Smooth muscle cell (in vitro differentiated cells): Measurements from ENCODE around the gene B4GALNT3. TPM values are rescaled to one million over a fixed set of nuclear protein-coding genes. Genes with fewer than 3 reads are reported as not detected.

ENCODE experiments used
- DNase-seq: peaks from one replicate; lab custom pipeline; 2025; ENCODE audit not compliant: unreplicated experiment; lab: John Stamatoyannopoulos, UW
- H2AFZ ChIP-seq: fragments of 200-600 bp; sonication (generic); 2 replicates; pipeline ENCODE4 v1.6.0; 2016; ENCODE audit warnings: antibody characterized with exemption, low read depth, mild to moderate bottlenecking
- H3F3A ChIP-seq: fragments of 200-600 bp; sonication (generic); 2 replicates; pipeline ENCODE4 v1.6.0; 2017; ENCODE audit warnings: antibody characterized with exemption, low read depth
- H3K27ac ChIP-seq: fragments of 200-600 bp; sonication (generic); 2 replicates; pipeline ENCODE4 v1.5.1; 2016; ENCODE audit warnings: low read depth, mild to moderate bottlenecking
- H3K27me3 ChIP-seq: fragments of 200-600 bp; sonication (generic); 2 replicates; pipeline ENCODE4 v1.6.1; 2016; ENCODE audit warnings: low read depth, mild to moderate bottlenecking
- H3K36me3 ChIP-seq: fragments of 200-600 bp; sonication (generic); 2 replicates; pipeline ENCODE4 v1.5.1; 2016; ENCODE audit warnings: low read depth
- H3K4me1 ChIP-seq: fragments of 200-600 bp; sonication (generic); 2 replicates; pipeline ENCODE4 v1.5.1; 2016; ENCODE audit warnings: low read depth
- H3K4me2 ChIP-seq: fragments of 200-600 bp; sonication (generic); 2 replicates; pipeline ENCODE4 v1.6.0; 2016; ENCODE audit warnings: mild to moderate bottlenecking
- H3K4me3 ChIP-seq: fragments of 200-600 bp; sonication (generic); 2 replicates; pipeline ENCODE4 v1.5.1; 2016; ENCODE audit warnings: mild to moderate bottlenecking
- H3K79me2 ChIP-seq: fragments of 200-600 bp; sonication (generic); 2 replicates; pipeline ENCODE4 v1.6.0; 2016; ENCODE audit warnings: low read depth, mild to moderate bottlenecking
- H3K9ac ChIP-seq: fragments of 200-600 bp; sonication (generic); 2 replicates; pipeline ENCODE4 v1.6.0; 2016; ENCODE audit warnings: low read depth
- H3K9me3 ChIP-seq: fragments of 200-600 bp; sonication (generic); replicated peaks from 2 replicates; pipeline ENCODE4 v1.5.1; 2016; ENCODE audit warnings: low read depth
- H4K20me1 ChIP-seq: fragments of 200-600 bp; sonication (generic); 2 replicates; pipeline ENCODE4 v1.6.0; 2016; ENCODE audit warnings: low read depth
- WGBS: methylation state at CpG from one replicate; pipeline ENCODE4 v1.1.7; 2016; ENCODE audit warnings: low lambda C conversion rate; 5-methylcytosine and 5-hydroxymethylcytosine counted together
- polyA plus RNA-seq: library from polyadenylated mRNA; unstranded; fragments of >200 nt; fragmentation: Nextera tagmentation; extraction: Ambion mirVana; gene quantifications from 2 replicates; pipeline ENCODE4 v1.2.1, GENCODE V29; 2016
- total RNA-seq: library from RNA; depleted of rRNA; stranded (reverse); fragments of >200 nt; gene quantifications from 2 replicates; pipeline ENCODE4 v1.2.3, GENCODE V29; 2014
- TF ChIP-seq, protein P1 (sequence below): fragments of 200-600 bp; sonication (generic); IDR thresholded peaks from 2 replicates; pipeline ENCODE4 v1.5.1; 2017; ENCODE audit warnings: borderline replicate concordance, mild to moderate bottlenecking, antibody characterized with exemption; ENCODE audit not compliant: insufficient read depth, poor library complexity, severe bottlenecking

The B4GALNT3 gene
- total and polyA plus RNA-seq, 2 experiments from 2014 or later: 5.1 to 5.7 TPM

DNA sequence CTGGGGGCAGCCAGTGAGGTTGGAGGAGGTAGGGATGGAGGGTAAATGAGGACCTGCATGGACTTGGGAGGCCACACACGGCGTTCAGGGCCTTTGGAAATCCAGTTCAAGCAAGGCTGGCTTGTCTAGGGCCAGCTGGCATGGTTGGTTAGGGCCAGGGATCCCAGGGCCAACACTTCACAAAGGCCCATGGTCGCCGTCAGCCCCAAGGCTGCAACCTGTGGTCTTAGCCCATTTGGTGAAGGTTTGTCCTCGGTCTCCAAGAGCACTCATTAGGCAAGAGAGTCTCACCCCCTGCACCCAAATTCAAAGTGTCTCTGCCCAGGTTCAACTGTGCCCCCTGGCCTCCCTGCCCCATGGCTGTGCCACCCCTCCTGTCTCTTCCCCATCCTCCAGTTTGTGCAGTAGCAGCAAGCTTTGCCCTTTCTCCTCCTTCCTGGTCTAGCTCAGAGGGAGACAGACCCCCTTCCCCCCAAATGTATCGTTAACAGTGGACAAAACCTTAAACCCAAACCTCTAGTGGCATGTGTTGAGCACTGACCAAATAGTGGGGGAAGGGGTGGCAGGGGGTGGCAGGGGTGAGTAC lies 109.4 kb downstream of the B4GALNT3 start:
- Histone ChIP-seq H3K4me3 (peak overlapping the region; percentile 65), H3K4me2 (peak overlapping the region; percentile 88), H3K27ac (no peak overlapping the region), H3K79me2 (no peaks in the 10 kb centered on the region), H3K27me3 (no peaks in the 10 kb centered on the region), H3K4me1 (peaks cover 20% of the 10 kb centered on the region), H3K36me3 (no peaks in the 10 kb centered on the region), H3F3A (peaks cover 25% of the 10 kb centered on the region), H3K9me3 (no peaks in the 10 kb centered on the region), H4K20me1 (no peaks in the 10 kb centered on the region), H3K9ac (no peak overlapping the region), H2AFZ (peak overlapping the region; percentile 82)
- no peak for DNase-seq
- 89% methylated on average over 6 of the region's 6 CpGs for WGBS
- TF ChIP-seq, protein P1, sequence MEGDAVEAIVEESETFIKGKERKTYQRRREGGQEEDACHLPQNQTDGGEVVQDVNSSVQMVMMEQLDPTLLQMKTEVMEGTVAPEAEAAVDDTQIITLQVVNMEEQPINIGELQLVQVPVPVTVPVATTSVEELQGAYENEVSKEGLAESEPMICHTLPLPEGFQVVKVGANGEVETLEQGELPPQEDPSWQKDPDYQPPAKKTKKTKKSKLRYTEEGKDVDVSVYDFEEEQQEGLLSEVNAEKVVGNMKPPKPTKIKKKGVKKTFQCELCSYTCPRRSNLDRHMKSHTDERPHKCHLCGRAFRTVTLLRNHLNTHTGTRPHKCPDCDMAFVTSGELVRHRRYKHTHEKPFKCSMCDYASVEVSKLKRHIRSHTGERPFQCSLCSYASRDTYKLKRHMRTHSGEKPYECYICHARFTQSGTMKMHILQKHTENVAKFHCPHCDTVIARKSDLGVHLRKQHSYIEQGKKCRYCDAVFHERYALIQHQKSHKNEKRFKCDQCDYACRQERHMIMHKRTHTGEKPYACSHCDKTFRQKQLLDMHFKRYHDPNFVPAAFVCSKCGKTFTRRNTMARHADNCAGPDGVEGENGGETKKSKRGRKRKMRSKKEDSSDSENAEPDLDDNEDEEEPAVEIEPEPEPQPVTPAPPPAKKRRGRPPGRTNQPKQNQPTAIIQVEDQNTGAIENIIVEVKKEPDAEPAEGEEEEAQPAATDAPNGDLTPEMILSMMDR: no peak

DNA sequence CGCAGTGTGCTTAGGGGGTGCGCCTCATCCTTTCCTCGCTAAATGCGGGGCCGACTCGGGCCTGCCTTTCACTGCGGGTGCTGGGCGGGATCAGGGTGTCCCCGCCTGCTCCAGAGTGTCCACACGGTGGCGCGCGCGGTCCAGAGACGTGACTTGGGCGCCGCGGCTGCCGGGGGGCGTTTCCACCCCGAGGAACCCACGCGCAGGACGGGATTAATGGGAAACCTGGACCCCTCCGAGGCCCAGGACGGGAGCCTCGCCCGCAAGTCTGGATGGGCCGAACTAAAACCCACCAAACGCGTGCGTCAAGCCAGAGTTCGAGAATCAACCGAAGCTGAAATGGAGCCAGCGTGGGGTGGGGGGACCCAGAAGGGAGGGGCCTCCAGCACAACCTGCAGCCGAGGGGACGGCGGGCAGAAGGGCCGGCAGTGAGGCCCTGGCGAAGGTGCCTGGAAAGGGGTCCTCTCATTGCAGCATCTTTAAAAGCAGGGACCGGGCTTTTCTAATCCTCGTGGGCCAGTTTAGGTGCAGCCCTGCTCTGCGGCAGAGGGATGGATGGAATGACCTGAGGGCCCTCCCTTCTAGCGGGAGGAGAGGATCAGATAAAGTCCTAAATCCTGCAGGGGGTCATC lies 110.2 kb downstream of the B4GALNT3 start:
- Histone ChIP-seq H3K27ac (peak overlapping the region; percentile 92), H2AFZ (peak overlapping the region; percentile 82), H4K20me1 (no peaks in the 10 kb centered on the region), H3K27me3 (no peaks in the 10 kb centered on the region), H3K9ac (no peak overlapping the region), H3K4me1 (peaks cover 20% of the 10 kb centered on the region), H3K4me3 (peak overlapping the region; percentile 65), H3K9me3 (no peaks in the 10 kb centered on the region), H3K79me2 (no peaks in the 10 kb centered on the region), H3F3A (peaks cover 25% of the 10 kb centered on the region), H3K4me2 (peak overlapping the region; percentile 88), H3K36me3 (no peaks in the 10 kb centered on the region)
- TF ChIP-seq, protein P1: peak; percentile 89
- WGBS: 1% methylated on average over 36 of the region's 44 CpGs
- DNase-seq: peak; percentile 80

DNA sequence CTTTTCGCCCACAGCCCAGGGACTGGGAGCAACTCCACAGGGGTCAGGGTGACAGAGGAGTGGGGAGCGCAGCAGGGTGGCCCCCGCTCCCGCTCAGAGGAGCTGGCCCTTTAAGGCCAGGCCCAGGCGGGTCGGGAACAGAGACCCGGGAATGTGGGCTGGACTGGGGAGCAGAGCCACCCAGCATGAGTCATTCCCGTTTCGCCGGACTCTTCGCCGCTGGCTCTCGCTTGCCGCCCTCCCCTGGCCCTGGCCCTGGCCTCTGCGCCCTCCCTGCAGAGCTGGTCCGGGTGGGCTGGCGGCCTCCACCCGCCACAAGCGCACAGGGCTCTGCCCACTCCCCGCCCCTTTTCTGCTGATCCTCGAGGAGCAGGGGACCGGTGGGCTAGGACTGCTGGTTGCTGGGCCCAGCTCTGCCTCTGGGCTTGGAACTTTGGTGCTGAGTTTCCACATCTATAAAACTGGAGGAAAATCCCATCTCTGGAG lies 110.7 kb downstream of the B4GALNT3 start:
- peak; percentile 50 for DNase-seq
- peak overlapping the region; percentile 88 for H3K4me2 ChIP-seq

More for the DNA sequence above, 110.7 kb downstream of the B4GALNT3 start:
- Histone ChIP-seq H3K4me1 (peaks cover 20% of the 10 kb centered on the region), H3K27ac (peak overlapping the region; percentile 92), H3K79me2 (no peaks in the 10 kb centered on the region), H3F3A (peaks cover 25% of the 10 kb centered on the region), H2AFZ (peak overlapping the region; percentile 82), H4K20me1 (no peaks in the 10 kb centered on the region), H3K9ac (peak overlapping the region; percentile 55), H3K4me3 (peak overlapping the region; percentile 65), H3K27me3 (no peaks in the 10 kb centered on the region), H3K9me3 (no peaks in the 10 kb centered on the region), H3K36me3 (no peaks in the 10 kb centered on the region)
- 1% methylated on average over 21 of the region's 22 CpGs for WGBS
- TF ChIP-seq, protein P1: no peak
